Measurements from ENCODE around the gene ITGA6.
A peak's percentile ranks its signal among the peaks of the same experiment; 100 is the strongest.

ITGA6 gene

DNA sequence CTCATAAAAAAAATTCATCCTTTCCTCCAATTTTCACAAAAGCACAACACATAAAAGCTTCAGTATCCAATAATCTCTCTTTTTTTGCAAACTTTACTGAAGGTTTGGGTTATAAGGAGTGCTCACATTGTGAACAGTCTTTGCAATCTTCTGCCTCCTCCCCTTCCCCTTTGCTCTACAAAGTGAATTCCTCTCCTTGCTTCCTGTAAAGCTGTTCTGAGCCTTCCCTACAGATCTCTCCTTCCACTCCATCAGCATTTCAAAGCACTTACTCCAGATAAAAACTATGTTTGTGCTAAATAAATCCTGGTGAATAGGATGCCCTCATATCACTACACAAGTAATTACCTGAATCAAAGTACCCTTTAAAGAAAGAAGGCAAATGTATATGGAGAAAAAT is 123.9 kb downstream of the ITGA6 start:
- DNase-seq (ENCODE audit: low read depth): no peak
- H3K4me3 ChIP-seq (ENCODE audit: low read length): no peak overlapping the region
- TF ChIP-seq, protein P1, sequence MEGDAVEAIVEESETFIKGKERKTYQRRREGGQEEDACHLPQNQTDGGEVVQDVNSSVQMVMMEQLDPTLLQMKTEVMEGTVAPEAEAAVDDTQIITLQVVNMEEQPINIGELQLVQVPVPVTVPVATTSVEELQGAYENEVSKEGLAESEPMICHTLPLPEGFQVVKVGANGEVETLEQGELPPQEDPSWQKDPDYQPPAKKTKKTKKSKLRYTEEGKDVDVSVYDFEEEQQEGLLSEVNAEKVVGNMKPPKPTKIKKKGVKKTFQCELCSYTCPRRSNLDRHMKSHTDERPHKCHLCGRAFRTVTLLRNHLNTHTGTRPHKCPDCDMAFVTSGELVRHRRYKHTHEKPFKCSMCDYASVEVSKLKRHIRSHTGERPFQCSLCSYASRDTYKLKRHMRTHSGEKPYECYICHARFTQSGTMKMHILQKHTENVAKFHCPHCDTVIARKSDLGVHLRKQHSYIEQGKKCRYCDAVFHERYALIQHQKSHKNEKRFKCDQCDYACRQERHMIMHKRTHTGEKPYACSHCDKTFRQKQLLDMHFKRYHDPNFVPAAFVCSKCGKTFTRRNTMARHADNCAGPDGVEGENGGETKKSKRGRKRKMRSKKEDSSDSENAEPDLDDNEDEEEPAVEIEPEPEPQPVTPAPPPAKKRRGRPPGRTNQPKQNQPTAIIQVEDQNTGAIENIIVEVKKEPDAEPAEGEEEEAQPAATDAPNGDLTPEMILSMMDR (conservative IDR thresholded peaks at IDR 0.05; ENCODE audit: low read length): no peak

DNA sequence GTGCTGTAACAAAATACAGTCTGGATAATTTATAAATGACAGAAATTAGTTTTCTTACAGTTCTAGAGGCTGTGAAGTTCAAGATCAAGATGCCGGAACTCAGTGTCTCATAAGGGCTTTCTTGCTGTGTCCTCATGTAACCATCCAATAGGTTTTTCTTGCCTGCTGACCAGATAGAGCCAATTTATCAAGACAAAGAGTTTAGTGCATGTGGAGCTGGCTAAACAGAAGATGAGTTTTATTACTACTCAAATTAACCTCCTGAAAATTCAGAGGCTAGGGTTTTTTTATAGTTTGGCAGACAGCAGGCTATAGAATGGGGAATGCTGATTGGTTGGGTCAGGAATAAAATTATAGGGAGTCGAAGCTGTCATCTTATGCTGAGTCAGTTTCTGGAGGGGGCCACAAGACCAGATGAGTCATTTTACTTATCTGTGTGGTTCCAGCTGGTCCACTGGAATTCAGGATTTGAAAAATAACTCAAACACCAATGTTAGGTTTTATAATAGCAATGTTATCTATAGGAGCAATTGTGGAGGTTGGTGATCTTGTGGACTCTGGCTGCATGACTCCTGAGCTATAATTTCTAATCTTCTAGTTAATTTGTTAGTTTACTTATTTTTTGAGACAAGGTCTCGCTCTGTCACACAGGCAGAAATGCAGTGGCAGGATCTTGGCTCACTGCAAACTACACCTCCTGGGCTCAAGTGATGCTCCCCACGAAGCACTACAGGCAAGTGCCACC is 125.3 kb downstream of the ITGA6 start:
- DNase-seq (ENCODE audit: low read depth): peak; percentile 75
- H3K4me3 ChIP-seq (ENCODE audit: low read length): no peak overlapping the region
- TF ChIP-seq, protein P1 (conservative IDR thresholded peaks at IDR 0.05; ENCODE audit: low read length): no peak

DNA sequence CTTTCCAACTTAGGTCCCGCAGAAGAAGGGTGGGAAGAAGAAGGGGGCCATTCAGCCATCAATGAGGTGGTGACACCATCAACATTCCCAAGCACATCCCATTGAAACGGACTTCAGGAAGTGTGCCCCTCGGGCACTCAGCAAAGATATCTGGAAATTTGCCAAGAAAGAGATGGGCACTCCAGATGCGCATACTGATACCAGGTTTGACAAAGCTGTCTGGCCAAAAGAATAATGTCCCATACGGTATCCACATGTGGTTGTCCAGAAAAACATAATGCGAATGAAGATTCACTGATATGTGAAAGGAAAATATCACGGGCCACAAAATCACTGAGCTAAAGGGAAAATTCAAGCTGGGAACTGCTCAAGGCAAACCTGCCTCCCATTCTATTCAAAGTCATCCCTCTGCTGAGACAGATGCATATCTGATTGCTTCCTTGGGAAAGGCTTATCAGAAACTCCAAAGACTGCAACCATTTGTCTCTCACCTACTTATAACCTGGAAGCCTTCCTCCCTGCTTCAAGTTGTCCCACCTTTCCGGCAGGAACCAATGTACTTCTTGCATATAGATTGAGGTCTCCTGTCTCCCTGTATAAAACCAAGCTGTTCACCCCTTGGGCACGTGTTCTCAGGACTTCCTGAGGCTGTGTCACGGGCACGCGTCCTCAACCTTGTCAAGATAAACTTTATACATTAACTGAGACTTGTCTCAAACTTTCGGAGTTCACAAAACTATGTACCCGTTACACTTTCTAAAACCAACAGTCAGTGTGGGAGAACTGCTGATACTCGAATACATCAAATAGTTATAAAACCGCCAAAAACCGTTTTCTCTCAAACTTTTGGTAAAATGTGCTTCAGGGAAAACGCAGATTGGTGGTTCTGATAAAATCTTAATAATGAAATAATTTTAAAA is 127.2 kb downstream of the ITGA6 start:
- no peak for DNase-seq (ENCODE audit: low read depth)
- peak overlapping the region; percentile 90 for H3K4me3 ChIP-seq (ENCODE audit: low read length)
- TF ChIP-seq, protein P1 (conservative IDR thresholded peaks at IDR 0.05; ENCODE audit: low read length): no peak

DNA sequence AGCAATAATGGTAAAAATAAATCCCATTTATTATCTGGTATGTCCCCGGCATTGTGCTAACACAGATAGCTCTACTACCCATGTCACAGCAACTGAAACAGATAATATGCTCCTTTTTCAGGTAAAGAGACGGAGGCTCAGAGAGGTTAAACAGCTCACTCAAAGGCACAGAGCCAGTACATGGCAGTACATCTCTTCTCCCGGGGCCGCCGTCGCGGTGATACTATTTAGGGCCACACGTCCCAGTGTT is 127.8 kb downstream of the ITGA6 start:
- DNase-seq (ENCODE audit: low read depth): no peak
- TF ChIP-seq, protein P1 (conservative IDR thresholded peaks at IDR 0.05; ENCODE audit: low read length): no peak
- peak overlapping the region; percentile 90 for H3K4me3 ChIP-seq (ENCODE audit: low read length)

Data from AG10803 (cell line).